HL-60/S4 treated with phorbol 12-myristate 13-acetate at 8.2 ng/mL for 4 days and 3 days (cell line): ENCODE measurements around the gene RGS3.

ENCODE experiments used
- in situ Hi-C: fragments of 300-500 bp; cut with MboI; formaldehyde crosslinking; loops from 2 replicates; pipeline ENCODE4 v1.15.0; 2022; ENCODE audit warnings: low sequenced_read_pairs

Gene RGS3

DNA sequence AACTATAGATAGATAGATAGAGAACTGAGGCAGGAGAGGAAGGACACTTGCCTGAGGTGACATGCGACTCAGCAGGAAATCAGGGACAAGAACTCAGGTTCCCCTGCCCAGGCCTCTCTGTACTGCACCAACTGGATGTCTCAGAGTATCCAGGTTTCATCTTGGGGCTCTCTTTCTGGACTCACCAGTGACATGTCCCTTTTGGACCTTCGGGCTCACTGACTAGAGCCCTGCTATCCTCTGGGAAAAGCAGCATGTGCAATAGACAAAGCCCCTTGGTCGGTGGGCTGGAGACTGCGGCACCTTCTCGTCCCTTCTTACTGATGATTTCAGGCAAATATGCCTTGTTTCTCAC is 104.5 kb downstream of the RGS3 start:
- in situ Hi-C loops: no loop called here

GRCh38 chr9:113568571-113569321 is 105.2 kb downstream of the RGS3 start:
- in situ Hi-C loops: no loop called here

GRCh38 chr9:113569472-113570060 is 106.0 kb downstream of the RGS3 start:
- in situ Hi-C loops: no loop called here

DNA sequence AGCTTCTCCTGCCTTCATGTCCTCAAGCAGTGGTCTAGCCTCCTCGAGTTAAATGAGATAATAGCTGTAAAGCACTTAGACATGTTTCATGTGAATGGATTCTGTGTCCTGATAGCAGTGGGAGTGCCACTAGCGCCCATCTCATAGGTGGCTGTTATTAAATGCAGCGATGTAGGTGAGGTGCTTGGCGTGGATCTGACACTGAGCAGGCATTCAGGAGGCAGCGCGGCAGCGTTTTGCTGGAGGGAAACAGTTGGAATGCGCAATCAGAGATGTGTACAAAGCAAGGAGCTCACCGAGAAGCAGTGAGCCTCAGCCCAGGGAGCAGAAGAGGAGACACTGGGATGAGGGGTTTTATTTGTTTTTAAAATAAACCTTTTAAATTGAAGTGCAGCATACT is 106.6 kb downstream of the RGS3 start:
- in situ Hi-C loops: no loop called here

DNA sequence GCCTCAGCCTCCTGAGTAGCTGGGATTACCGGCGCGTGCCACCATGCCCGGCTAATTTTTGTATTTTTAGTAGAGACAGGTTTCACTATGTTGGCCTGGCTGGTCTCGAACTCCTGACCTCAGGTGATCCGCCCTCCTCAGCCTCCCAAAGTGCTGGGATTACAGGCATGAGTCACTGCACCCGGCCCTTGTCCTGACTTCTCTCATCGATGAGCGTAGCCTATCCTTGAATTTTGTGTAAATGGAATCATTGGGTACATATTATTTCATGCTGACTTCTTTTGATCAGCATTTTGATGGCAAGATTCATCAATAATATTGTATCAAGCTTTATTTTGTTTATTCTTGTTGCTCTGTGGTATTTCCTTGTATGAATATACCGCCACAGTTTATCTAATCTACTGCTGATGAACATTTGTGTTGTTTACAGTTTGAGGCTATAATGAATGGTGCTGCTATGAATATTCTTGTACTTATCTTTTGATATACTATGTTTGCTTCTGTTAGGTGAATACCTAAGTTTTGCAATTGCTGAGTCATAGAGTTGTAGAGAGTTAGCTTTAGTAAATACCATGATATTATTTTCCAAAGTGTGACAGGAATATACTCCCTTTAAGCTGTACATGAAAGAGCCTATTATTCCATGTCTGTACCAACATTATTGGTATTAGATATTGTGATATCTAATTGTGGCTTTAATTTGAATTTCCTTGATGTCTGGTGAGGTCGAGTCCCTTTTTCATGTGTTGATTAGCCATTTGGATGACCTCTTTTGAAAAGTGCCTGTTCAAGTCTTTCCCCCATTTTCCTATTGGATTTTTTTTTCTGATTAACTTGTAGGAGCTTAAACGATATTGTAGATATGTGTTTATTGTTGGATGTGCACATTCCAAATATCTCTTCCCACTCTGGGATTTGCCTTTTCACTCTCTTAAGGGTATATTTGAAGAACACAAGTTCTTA is 107.5 kb downstream of the RGS3 start:
- in situ Hi-C loops: no loop called here

- in situ Hi-C loops: no loop called here
Measured at GRCh38 chr9:113572076-113572861, 108.7 kb downstream of the RGS3 start.

DNA sequence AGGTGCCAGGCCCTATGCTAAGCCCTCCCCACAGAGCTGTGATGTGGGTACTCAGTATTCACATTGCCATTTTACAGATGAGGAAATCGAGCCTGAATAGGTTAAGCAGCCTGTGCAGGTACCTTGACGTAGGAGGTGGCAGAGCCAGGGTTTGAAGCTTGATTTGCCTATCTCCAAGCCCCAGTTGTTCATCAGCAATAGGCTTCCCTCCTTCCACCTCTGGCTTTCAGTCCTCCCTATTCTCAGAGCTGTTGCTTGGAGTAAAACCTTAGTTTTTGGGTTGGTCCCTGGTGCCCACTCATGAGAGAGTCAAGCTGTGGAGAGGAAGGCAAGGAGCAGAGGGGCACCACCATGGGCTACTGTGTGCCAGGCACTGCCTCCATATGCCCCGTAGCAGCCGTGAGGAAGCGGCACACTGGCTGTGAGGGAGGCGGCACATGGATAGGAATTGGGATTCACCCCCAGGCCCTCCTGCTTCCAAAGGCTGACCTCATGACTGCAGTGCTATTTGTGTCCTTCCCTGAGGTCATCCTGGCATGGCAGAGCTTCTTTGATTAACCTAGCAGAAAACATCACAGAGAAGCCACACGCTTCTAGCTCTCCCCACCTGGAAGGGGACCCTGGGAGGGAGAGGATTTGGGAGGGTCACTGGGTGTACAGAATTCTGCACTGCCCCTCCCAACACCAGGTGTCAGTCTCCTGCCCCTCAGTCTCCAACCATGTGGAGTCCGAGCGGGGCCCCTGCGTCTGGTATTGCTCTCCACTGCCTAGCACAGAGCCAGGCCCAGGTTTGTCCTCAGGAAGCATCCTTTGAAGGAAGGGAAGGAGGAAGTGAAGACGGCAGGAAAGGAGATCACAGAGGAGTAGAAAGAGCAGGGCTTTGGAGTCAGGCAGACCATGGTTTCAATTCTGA is 109.8 kb downstream of the RGS3 start:
- in situ Hi-C loops: no loop called here

DNA sequence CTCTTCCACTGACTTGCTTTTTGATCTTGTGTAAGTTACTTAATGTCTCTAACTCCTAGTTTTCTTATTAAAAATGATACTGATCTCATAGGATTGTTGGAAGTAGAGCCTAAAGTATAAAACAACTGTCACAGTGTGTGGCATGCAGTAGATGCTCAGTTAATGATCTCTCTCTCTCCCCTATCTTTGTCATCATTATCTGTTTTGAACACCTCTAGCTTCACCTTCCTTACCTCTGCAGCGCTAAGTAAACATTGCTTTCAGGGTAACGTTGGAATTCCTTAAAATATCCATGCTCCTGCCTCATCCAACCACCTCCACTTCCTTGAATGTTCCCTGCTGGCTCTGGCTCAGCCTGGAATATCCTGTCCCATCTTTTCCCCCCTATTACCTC is 110.4 kb downstream of the RGS3 start:
- in situ Hi-C loops: no loop called here

GRCh38 chr9:113574441-113575262 is 111.1 kb downstream of the RGS3 start:
- in situ Hi-C loops: no loop called here

- in situ Hi-C loops: no loop called here
Measured at GRCh38 chr9:113577525-113578261, 114.2 kb downstream of the RGS3 start.

DNA sequence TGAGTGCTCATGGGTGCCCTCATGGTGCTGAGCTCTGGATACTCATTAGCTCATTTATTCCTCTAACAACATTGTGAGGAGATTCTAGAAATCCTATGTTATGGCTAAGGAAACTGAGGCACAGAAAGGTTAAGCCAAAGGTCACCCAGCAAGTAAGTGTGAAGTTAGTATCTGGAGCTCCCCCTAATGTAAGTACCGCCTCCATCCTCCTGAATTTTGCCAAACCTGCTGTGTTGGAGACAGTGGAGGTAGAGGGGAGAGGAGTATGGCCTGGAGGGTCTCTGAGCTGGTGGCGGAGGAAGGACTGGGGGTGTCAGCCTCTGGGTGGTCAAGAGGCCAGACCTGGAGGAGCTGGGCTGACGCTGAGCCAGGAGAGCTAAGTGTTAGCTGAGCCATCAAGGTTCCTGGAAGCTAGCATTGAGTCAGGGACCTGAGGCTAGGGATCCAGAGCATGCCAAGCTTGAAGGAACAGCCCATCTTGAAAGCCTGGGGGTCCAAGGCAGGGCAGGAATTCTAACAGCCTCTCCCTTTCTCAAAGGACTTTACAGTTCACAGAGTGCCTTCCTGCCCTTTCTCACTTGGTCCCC is 114.8 kb downstream of the RGS3 start:
- in situ Hi-C loops: no loop called here

- in situ Hi-C loops: no loop called here
Measured at GRCh38 chr9:113578882-113579282, 115.4 kb downstream of the RGS3 start.

GRCh38 chr9:113579283-113580040 is 115.9 kb downstream of the RGS3 start:
- in situ Hi-C loops: loop anchor here (10.0 kb wide), 1 partner anchor 65 kb away; no protein-coding TSS in a partner anchor

- in situ Hi-C loops: loop anchor here (10.0 kb wide), 1 partner anchor 65 kb away; no protein-coding TSS in a partner anchor
Measured at GRCh38 chr9:113580041-113580953, 116.8 kb downstream of the RGS3 start.

DNA sequence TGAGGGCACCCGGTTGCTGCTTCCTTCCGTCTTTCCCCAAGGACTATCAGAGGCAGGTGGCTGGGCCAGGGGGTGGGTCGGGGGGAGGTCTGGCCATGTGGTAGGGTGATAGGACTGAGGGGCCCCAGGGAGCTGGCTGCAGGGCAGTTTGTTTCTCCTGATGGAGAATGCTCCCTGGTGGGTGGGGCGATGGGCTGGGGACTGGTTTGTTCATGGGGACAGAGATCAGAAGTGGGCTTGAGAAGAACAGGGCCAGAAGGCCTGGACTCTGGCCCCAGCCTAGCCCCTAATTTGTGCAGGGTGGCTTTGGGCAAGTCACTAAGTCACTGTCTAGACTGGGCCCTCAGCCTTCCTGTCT is 117.4 kb downstream of the RGS3 start:
- in situ Hi-C loops: loop anchor here (10.0 kb wide), 1 partner anchor 66 kb away; no protein-coding TSS in a partner anchor
